H9 (cell line): ENCODE data around the gene CARMIL3. TPM values are rescaled to one million over a fixed set of nuclear protein-coding genes. Genes with fewer than 3 reads are reported as not detected.

Experiments used
- DNase-seq: peaks from one replicate; pipeline ENCODE4 v3.0.0-alpha.2; 2017
- H2AFZ ChIP-seq: one replicate; pipeline ENCODE4 v1.6.1; 2013; ENCODE audit warnings: mild to moderate bottlenecking, low read length, control low read depth, moderate library complexity
- H2AK5ac ChIP-seq: 2 replicates; pipeline ENCODE4 v1.6.1; 2013; ENCODE audit warnings: low read length, control low read depth, mixed read lengths; ENCODE audit not compliant: insufficient read length
- H2BK120ac ChIP-seq: one replicate; pipeline ENCODE4 v1.6.1; 2013; ENCODE audit warnings: low read depth, mild to moderate bottlenecking, low read length, control low read depth, inconsistent platforms; ENCODE audit not compliant: poor library complexity, severe bottlenecking
- H2BK12ac ChIP-seq: 2 replicates; pipeline ENCODE4 v1.6.1; 2013; ENCODE audit warnings: low read length, control low read depth, mixed read lengths, low read depth; ENCODE audit not compliant: insufficient read length
- H2BK15ac ChIP-seq: 2 replicates; pipeline ENCODE4 v1.6.1; 2013; ENCODE audit warnings: low read depth, low read length, control low read depth
- H2BK20ac ChIP-seq: one replicate; pipeline ENCODE4 v1.6.1; 2013; ENCODE audit warnings: low read depth, mild to moderate bottlenecking, low read length, control low read depth, inconsistent platforms; ENCODE audit not compliant: poor library complexity, severe bottlenecking
- H2BK5ac ChIP-seq: 2 replicates; pipeline ENCODE4 v1.6.1; 2013; ENCODE audit warnings: low read length, control low read depth, mixed read lengths; ENCODE audit not compliant: insufficient read length
- H3K14ac ChIP-seq: 2 replicates; pipeline ENCODE4 v1.6.1; 2013; ENCODE audit warnings: low read length, control low read depth; ENCODE audit not compliant: insufficient read depth
- H3K18ac ChIP-seq: 2 replicates; pipeline ENCODE4 v1.6.1; 2013; ENCODE audit warnings: low read depth, mild to moderate bottlenecking, mixed read lengths, low read length, control low read depth; ENCODE audit not compliant: insufficient read length
- H3K23ac ChIP-seq: 2 replicates; pipeline ENCODE4 v1.6.1; 2013; ENCODE audit warnings: low read length, control low read depth, mixed read lengths, low read depth; ENCODE audit not compliant: insufficient read length
- H3K23me2 ChIP-seq: 2 replicates; pipeline ENCODE4 v1.6.1; 2013; ENCODE audit warnings: low read depth, mild to moderate bottlenecking, mixed read lengths, low read length, control low read depth; ENCODE audit not compliant: insufficient read length, poor library complexity, severe bottlenecking
- H3K27ac ChIP-seq: 2 replicates; pipeline ENCODE4 v1.5.1; 2013; ENCODE audit warnings: low read length, control low read depth, mixed read lengths, low read depth; ENCODE audit not compliant: insufficient read length
- H3K27me3 ChIP-seq: 2 replicates; pipeline ENCODE4 v1.6.1; 2013; ENCODE audit warnings: low read length, control low read depth, inconsistent platforms; ENCODE audit not compliant: insufficient read depth
- H3K4ac ChIP-seq: 2 replicates; pipeline ENCODE4 v1.6.1; 2013; ENCODE audit warnings: low read depth, mild to moderate bottlenecking, control low read depth, inconsistent platforms, low read length, moderate library complexity
- H3K4me1 ChIP-seq: 2 replicates; pipeline ENCODE4 v1.6.1; 2013; ENCODE audit warnings: low read length, control low read depth, inconsistent platforms; ENCODE audit not compliant: insufficient read depth
- H3K4me2 ChIP-seq: 2 replicates; pipeline ENCODE4 v1.6.1; 2013; ENCODE audit warnings: low read length, control low read depth, mixed read lengths; ENCODE audit not compliant: insufficient read length, insufficient read depth
- H3K56ac ChIP-seq: 2 replicates; pipeline ENCODE4 v1.6.1; 2013; ENCODE audit warnings: low read depth, mild to moderate bottlenecking, mixed read lengths, low read length, control low read depth; ENCODE audit not compliant: insufficient read length
- H3K79me1 ChIP-seq: 2 replicates; pipeline ENCODE4 v1.6.1; 2013; ENCODE audit warnings: low read depth, mild to moderate bottlenecking, moderate library complexity, low read length, control low read depth, inconsistent platforms; ENCODE audit not compliant: insufficient read depth, poor library complexity, severe bottlenecking
- H3K79me2 ChIP-seq: 2 replicates; pipeline ENCODE4 v1.6.1; 2013; ENCODE audit warnings: low read length, control low read depth, inconsistent platforms; ENCODE audit not compliant: insufficient read depth
- H3K9ac ChIP-seq: 2 replicates; pipeline ENCODE4 v1.6.1; 2013; ENCODE audit warnings: low read length, control low read depth, mixed read lengths; ENCODE audit not compliant: insufficient read length; ENCODE audit errors: extremely low read depth
- H3K9me3 ChIP-seq: one replicate; pipeline ENCODE4 v1.6.1; 2013; ENCODE audit warnings: low read depth, low read length, inconsistent platforms; ENCODE audit not compliant: control insufficient read depth
- H3T11ph ChIP-seq: one replicate; pipeline ENCODE4 v1.6.1; 2013; ENCODE audit warnings: mild to moderate bottlenecking, low read length, control low read depth, inconsistent platforms
- H4K20me1 ChIP-seq: one replicate; pipeline ENCODE4 v1.6.1; 2013; ENCODE audit not compliant: control insufficient read depth, insufficient read length, insufficient read depth
- H4K5ac ChIP-seq: 2 replicates; pipeline ENCODE4 v1.6.1; 2013; ENCODE audit warnings: low read depth, mild to moderate bottlenecking, mixed read lengths, low read length, control low read depth; ENCODE audit not compliant: insufficient read length
- H4K8ac ChIP-seq: replicated peaks from 2 replicates; pipeline ENCODE4 v1.6.1; 2013; ENCODE audit warnings: low read length, control low read depth, mixed read lengths, low read depth; ENCODE audit not compliant: insufficient read length
- H4K91ac ChIP-seq: 2 replicates; pipeline ENCODE4 v1.6.1; 2013; ENCODE audit warnings: low read depth, mild to moderate bottlenecking, moderate library complexity, mixed read lengths, low read length, control low read depth; ENCODE audit not compliant: insufficient read length
- H3K27ac Mint-ChIP-seq, 3 experiments: 2 replicates in 2 of 3; 3 replicates in 1 of 3; pipeline ENCODE4 v1.8.0; 2020 to 2021; ENCODE audit warnings: mixed read lengths in 3 of 3, mild to moderate bottlenecking in 1 of 3, moderate library complexity in 1 of 3
- H3K27me3 Mint-ChIP-seq: 2 replicates; pipeline ENCODE4 v1.8.0; 2021; ENCODE audit warnings: low read depth, mild to moderate bottlenecking, moderate library complexity, mixed read lengths
- H3K36me3 Mint-ChIP-seq, 3 experiments: 2 replicates in 2 of 3; 3 replicates in 1 of 3; pipeline ENCODE4 v1.8.0; 2020 to 2021; ENCODE audit warnings: low read depth in 3 of 3, mixed read lengths in 3 of 3; ENCODE audit not compliant: insufficient read depth in 1 of 3
- H3K4me1 Mint-ChIP-seq, 2 experiments: 2 replicates each; pipeline ENCODE4 v1.8.0; 2020; ENCODE audit warnings: mixed read lengths in 2 of 2
- H3K4me3 Mint-ChIP-seq, 2 experiments: 2 replicates in 1 of 2; 3 replicates in 1 of 2; pipeline ENCODE4 v1.8.0; 2020 to 2021; ENCODE audit warnings: mild to moderate bottlenecking in 2 of 2, mixed read lengths in 2 of 2, moderate library complexity in 1 of 2
- H3K9me3 Mint-ChIP-seq, 2 experiments: 2 replicates in 1 of 2; 3 replicates in 1 of 2; pipeline ENCODE4 v1.8.0; 2020; ENCODE audit warnings: mild to moderate bottlenecking in 2 of 2, mixed read lengths in 2 of 2, moderate library complexity in 1 of 2
- CTCF ChIP-seq: fragments of 200-600 bp; sonication (generic); conservative IDR thresholded peaks from 3 replicates; pipeline ENCODE4 v1.8.0; 2021; ENCODE audit warnings: antibody characterized with exemption, mild to moderate bottlenecking
- WGBS: extraction: QIAGEN DNeasy Blood & Tissue Kit; methylation state at CpG from one replicate; pipeline ENCODE4 v1.1.7; 2013; ENCODE audit warnings: missing lambda C conversion rate, low lambda C conversion rate, mixed read lengths; ENCODE audit not compliant: insufficient read length; ENCODE audit errors: extremely low coverage; 5-methylcytosine and 5-hydroxymethylcytosine counted together
- total RNA-seq: library from RNA; stranded (reverse); gene quantifications from 2 replicates; pipeline ENCODE4 v1.2.1, GENCODE V29; 2021

CARMIL3 gene
- total RNA-seq, 1 experiment from 2014 or later = 5.8 TPM

GRCh38 chr14:24110060-24110459 is 58.3 kb downstream of the CARMIL3 start:
- no peak overlapping the region for H3K4ac ChIP-seq
- H3T11ph ChIP-seq = no peak overlapping the region
- Mint-ChIP-seq H3K4me1 (peaks cover 3 to 5% of the 10 kb centered on the region in 2 experiments), H3K36me3 (peaks cover 2 to 5% (median 2%) of the 10 kb centered on the region in 3 experiments), H3K27me3 (peaks cover 2% of the 10 kb centered on the region; the same call in 1 of the 2 replicates), H3K4me3 (no peak overlapping the region), H3K9me3 (peaks cover 2% of the 10 kb centered on the region in 2 experiments; a peak in 3 of 5 replicates), H3K27ac (no peak overlapping the region)
- H3K23ac ChIP-seq = no peak overlapping the region
- no peak overlapping the region for H2AFZ ChIP-seq
- no peak overlapping the region for H3K27ac ChIP-seq
- H3K4me2 ChIP-seq = no peak overlapping the region
- no peak overlapping the region for H2BK20ac ChIP-seq
- no peak overlapping the region for H2BK15ac ChIP-seq
- H4K5ac ChIP-seq = no peak overlapping the region
- no peaks in the 10 kb centered on the region for H3K9me3 ChIP-seq
- H3K18ac ChIP-seq = no peak overlapping the region
- H3K23me2 ChIP-seq = peaks cover 9% of the 10 kb centered on the region
- no peak overlapping the region for H2BK12ac ChIP-seq
- no peak overlapping the region for H4K8ac ChIP-seq
- no peak overlapping the region for H3K56ac ChIP-seq
- H3K4me1 ChIP-seq = no peaks in the 10 kb centered on the region
- no peaks in the 10 kb centered on the region for H3K79me1 ChIP-seq
- H2AK5ac ChIP-seq = no peak overlapping the region
- no peaks in the 10 kb centered on the region for H4K20me1 ChIP-seq
- H3K27me3 ChIP-seq = no peaks in the 10 kb centered on the region
- DNase-seq = no peak
- no peak overlapping the region for H2BK5ac ChIP-seq
- WGBS = no CpG with 5 or more reads among the region's 9 CpGs
- H3K14ac ChIP-seq = no peak overlapping the region
- H2BK120ac ChIP-seq = no peak overlapping the region
- no peaks in the 10 kb centered on the region for H3K79me2 ChIP-seq
- TF ChIP-seq CTCF = no peak
- H3K9ac ChIP-seq = no peak overlapping the region
- H4K91ac ChIP-seq = no peak overlapping the region
